Body of pancreas (tissue), 4 donors: ENCODE results near the gene NGF. TPM values are rescaled to one million over a fixed set of nuclear protein-coding genes. Genes with fewer than 3 reads are reported as not detected.

Source experiments
- ATAC-seq: fragments of 150-250 bp; one replicate; pipeline ENCODE4 v1.9.1; 2016
- DNase-seq, 4 donors: peaks; one replicate each; pipeline ENCODE4 v3.0.0-alpha.2; 2019
- H3K27ac ChIP-seq, 4 donors: fragments of 200-600 bp; sonication (generic); 1 replicate in 3 of 4; 2 replicates in 1 of 4; pipeline versions ENCODE4 v1.5.1 to v1.6.1; 2016 to 2019; ENCODE audit warnings: mild to moderate bottlenecking in 1 of 4, mixed read lengths in 1 of 4, moderate library complexity in 1 of 4
- H3K27me3 ChIP-seq, 2 donors: fragments of 200-600 bp; sonication (generic); one replicate each; pipeline ENCODE4 v1.6.0; 2016; ENCODE audit warnings: mild to moderate bottlenecking in 1 of 2
- H3K36me3 ChIP-seq, 2 donors: fragments of 200-600 bp; sonication (generic); replicated peaks in 1 of 2; 2 replicates each; pipeline ENCODE4 v1.5.1; 2016; ENCODE audit warnings: low read depth in 2 of 2; ENCODE audit not compliant: insufficient read depth in 1 of 2
- H3K4me1 ChIP-seq: fragments of 200-600 bp; sonication (generic); one replicate; pipeline ENCODE4 v1.6.0; 2016
- H3K4me3 ChIP-seq, 2 donors: fragments of 200-600 bp; sonication (generic); 1 replicate in 1 of 2; 2 replicates in 1 of 2; pipeline ENCODE4 v1.5.1; 2016 to 2019
- H3K9me3 ChIP-seq, 3 donors: fragments of 200-600 bp; sonication (generic); 1 replicate in 2 of 3; 2 replicates in 1 of 3; pipeline ENCODE4 v1.5.1; 2016
- CTCF ChIP-seq, 7 experiments: fragments of 450-650 bp in 4 of 7; fragments of 200-600 bp in 3 of 7; sonication (generic) in 3 of 7; IDR thresholded peaks; one replicate each; pipeline ENCODE4 v1.5.1; 2016 to 2019; ENCODE audit warnings: antibody characterized with exemption in 7 of 7
- POLR2A ChIP-seq, 3 donors: fragments of 450-650 bp; IDR thresholded peaks; one replicate each; pipeline ENCODE4 v1.6.1; 2016; ENCODE audit warnings: antibody characterized with exemption in 3 of 3, mild to moderate bottlenecking in 2 of 3
- WGBS, 2 donors: methylation state at CpG; one replicate each; pipeline ENCODE4 v1.1.5; 2017; 5-methylcytosine and 5-hydroxymethylcytosine counted together
- intact Hi-C: fragments of 100-400 bp; cut with DNase I; formaldehyde crosslinking; loops from one replicate; pipeline ENCODE4 v1.15.1; 2023
- total RNA-seq, 2 donors: library from RNA; depleted of rRNA; stranded (reverse); fragments of >200 nt; gene quantifications; one replicate each; pipeline ENCODE4 v1.1.0, GENCODE V29; 2016

The NGF gene
- total RNA-seq, 2 donors from 2014 or later, result 3.6 TPM; not detected in 1

GRCh38 chr1:115317101-115318012, 20.7 kb downstream of the NGF start:
- DNase-seq (peak in 2 of 4 donors; percentile 18 to 21), ATAC-seq (no peak)
- TF ChIP-seq POLR2A (IDR thresholded peaks at IDR 0.05) (no peak), CTCF (IDR thresholded peaks at IDR 0.05) (no peak)
- Histone ChIP-seq H3K4me3 (no peak overlapping the region), H3K4me1 (peaks cover 8% of the 10 kb centered on the region), H3K36me3 (no peaks in the 10 kb centered on the region), H3K9me3 (no peaks in the 10 kb centered on the region), H3K27ac (no peak overlapping the region), H3K27me3 (no peaks in the 10 kb centered on the region)
- 39 to 49% methylated on average over 11 of the region's 11 CpGs for WGBS, 2 donors
- intact Hi-C loops, result no loop called here

- Histone ChIP-seq H3K36me3 (no peaks in the 10 kb centered on the region), H3K4me1 (peaks cover 8% of the 10 kb centered on the region), H3K4me3 (no peak overlapping the region), H3K27me3 (no peaks in the 10 kb centered on the region), H3K27ac (no peak overlapping the region), H3K9me3 (no peaks in the 10 kb centered on the region)
- intact Hi-C loops, result no loop called here
- no peak for TF ChIP-seq CTCF (IDR thresholded peaks at IDR 0.05)
- no peak for TF ChIP-seq POLR2A (IDR thresholded peaks at IDR 0.05)
- 28 to 31% methylated on average over 3 of the region's 3 CpGs for WGBS, 2 donors
- ATAC-seq, result peak; percentile 66
- no peak for DNase-seq
These were observed 23.3 kb downstream of the NGF start for GRCh38 chr1:115314765-115315164.

GRCh38 chr1:115314092-115314491, 24.0 kb downstream of the NGF start:
- H3K27ac ChIP-seq, result no peak overlapping the region

GRCh38 chr1:115313182-115313581, 24.9 kb downstream of the NGF start:
- TF ChIP-seq POLR2A (IDR thresholded peaks at IDR 0.05) (no peak), CTCF (IDR thresholded peaks at IDR 0.05) (no peak)
- DNase-seq (no peak), ATAC-seq (no peak)
- intact Hi-C loops, result no loop called here
- Histone ChIP-seq H3K27me3 (no peaks in the 10 kb centered on the region), H3K4me3 (no peak overlapping the region), H3K4me1 (peaks cover 8% of the 10 kb centered on the region), H3K36me3 (no peaks in the 10 kb centered on the region), H3K9me3 (no peaks in the 10 kb centered on the region), H3K27ac (no peak overlapping the region)
- 73 to 94% methylated on average over 1 of the region's 1 CpG for WGBS, 2 donors

More at GRCh38 chr1:115314092-115314491, 24.0 kb downstream of the NGF start:
- no peaks in the 10 kb centered on the region for H3K36me3 ChIP-seq
- ATAC-seq, result no peak
- H3K4me3 ChIP-seq, result no peak overlapping the region
- TF ChIP-seq POLR2A (IDR thresholded peaks at IDR 0.05) (no peak), CTCF (IDR thresholded peaks at IDR 0.05) (no peak)
- WGBS, 2 donors, result 37 to 43% methylated on average over 4 of the region's 4 CpGs
- H3K4me1 ChIP-seq, result peaks cover 8% of the 10 kb centered on the region
- no peak for DNase-seq
- H3K27me3 ChIP-seq, result no peaks in the 10 kb centered on the region
- intact Hi-C loops, result no loop called here
- no peaks in the 10 kb centered on the region for H3K9me3 ChIP-seq

- no peak for TF ChIP-seq POLR2A (IDR thresholded peaks at IDR 0.05)
- no peak for TF ChIP-seq CTCF (IDR thresholded peaks at IDR 0.05)
- Histone ChIP-seq H3K27me3 (no peaks in the 10 kb centered on the region), H3K4me3 (no peak overlapping the region), H3K9me3 (no peaks in the 10 kb centered on the region), H3K36me3 (no peaks in the 10 kb centered on the region), H3K27ac (no peak overlapping the region), H3K4me1 (peaks cover 8% of the 10 kb centered on the region)
- intact Hi-C loops, result no loop called here
- no peak for ATAC-seq
- no peak for DNase-seq
These were observed 25.3 kb downstream of the NGF start for GRCh38 chr1:115312742-115313141.
